MM.1S (cell line): Measurements from ENCODE around the gene SUFU.

ENCODE experiments used
- DNase-seq: peaks from one replicate; pipeline ENCODE4 v3.0.0-alpha.2; 2015
- H2AFZ ChIP-seq: fragments of 300-600 bp; sonication (generic); 2 replicates; pipeline ENCODE4 v1.6.0; 2016; ENCODE audit warnings: antibody characterized with exemption, low read length
- H3F3A ChIP-seq: fragments of 300-600 bp; sonication (generic); 2 replicates; pipeline ENCODE4 v1.6.1; 2016; ENCODE audit warnings: mild to moderate bottlenecking, antibody characterized with exemption, low read length, moderate library complexity, mixed read lengths; ENCODE audit not compliant: insufficient read depth
- H3K27ac ChIP-seq: fragments of 300-600 bp; sonication (generic); 2 replicates; pipeline ENCODE4 v1.5.1; 2016; ENCODE audit warnings: mild to moderate bottlenecking, low read length
- H3K27me3 ChIP-seq: fragments of 300-600 bp; sonication (generic); replicated peaks from 2 replicates; pipeline ENCODE4 v1.6.0; 2016; ENCODE audit warnings: low read length; ENCODE audit not compliant: insufficient read depth
- H3K36me3 ChIP-seq: fragments of 300-600 bp; sonication (generic); replicated peaks from 2 replicates; pipeline ENCODE4 v1.6.1; 2016; ENCODE audit warnings: mild to moderate bottlenecking, low read length, mixed read lengths; ENCODE audit not compliant: insufficient read depth
- H3K4me1 ChIP-seq: fragments of 300-600 bp; sonication (generic); 2 replicates; pipeline ENCODE4 v1.6.1; 2016; ENCODE audit warnings: low read length, mixed read lengths
- H3K4me2 ChIP-seq: fragments of 300-600 bp; sonication (generic); 2 replicates; pipeline ENCODE4 v1.6.0; 2016; ENCODE audit warnings: low read depth, low read length
- H3K4me3 ChIP-seq: fragments of 300-600 bp; sonication (generic); 2 replicates; pipeline ENCODE4 v1.5.1; 2016; ENCODE audit warnings: low read length, mixed read lengths
- H3K79me2 ChIP-seq: fragments of 300-600 bp; sonication (generic); 2 replicates; pipeline ENCODE4 v1.6.1; 2016; ENCODE audit warnings: mixed run types, low read length, mixed read lengths
- H3K9ac ChIP-seq: fragments of 300-600 bp; sonication (generic); 2 replicates; pipeline ENCODE4 v1.6.1; 2016; ENCODE audit warnings: low read length, mixed read lengths
- H3K9me2 ChIP-seq: fragments of 300-600 bp; sonication (generic); replicated peaks from 2 replicates; pipeline ENCODE4 v1.6.1; 2016; ENCODE audit warnings: mild to moderate bottlenecking, low read length, mixed read lengths; ENCODE audit not compliant: insufficient read depth
- H3K9me3 ChIP-seq: fragments of 300-600 bp; sonication (generic); replicated peaks from 2 replicates; pipeline ENCODE4 v1.6.1; 2016; ENCODE audit warnings: mild to moderate bottlenecking, low read length, mixed read lengths; ENCODE audit not compliant: insufficient read depth
- H4K20me1 ChIP-seq: fragments of 300-600 bp; sonication (generic); 2 replicates; pipeline ENCODE4 v1.6.1; 2016; ENCODE audit warnings: mild to moderate bottlenecking, low read length, moderate library complexity, mixed read lengths; ENCODE audit not compliant: insufficient read depth
- CTCF ChIP-seq: fragments of 300-600 bp; sonication (generic); IDR thresholded peaks from 2 replicates; pipeline ENCODE4 v1.5.1; 2016; ENCODE audit warnings: antibody characterized with exemption, low read length, mixed read lengths
- EZH2 ChIP-seq: fragments of 300-600 bp; sonication (generic); optimal IDR thresholded peaks from 2 replicates; pipeline ENCODE3; 2017; ENCODE audit warnings: low read depth, mild to moderate bottlenecking, antibody characterized with exemption, low read length, mixed read lengths
- EZH2phosphoT487 ChIP-seq: fragments of 300-600 bp; sonication (generic); IDR thresholded peaks from 2 replicates; pipeline ENCODE4 v1.6.1; 2018; ENCODE audit warnings: antibody characterized with exemption, low read length

Gene SUFU

GRCh38 chr10:102597131-102597991, 93.6 kb downstream of the SUFU start:
- no peaks in the 10 kb centered on the region for H4K20me1 ChIP-seq
- TF ChIP-seq CTCF, result no peak
- no peak for TF ChIP-seq EZH2
- no peak for TF ChIP-seq EZH2phosphoT487
- H3K79me2 ChIP-seq, result no peaks in the 10 kb centered on the region
- no peak for DNase-seq
- H3K9me2 ChIP-seq, result no peaks in the 10 kb centered on the region
- H3K36me3 ChIP-seq, result no peaks in the 10 kb centered on the region
- no peaks in the 10 kb centered on the region for H3K27me3 ChIP-seq
- no peak overlapping the region for H3K9ac ChIP-seq
- no peak overlapping the region for H3K27ac ChIP-seq
- H3K4me1 ChIP-seq, result no peaks in the 10 kb centered on the region
- no peaks in the 10 kb centered on the region for H3K9me3 ChIP-seq
- H3K4me3 ChIP-seq, result no peak overlapping the region
- H2AFZ ChIP-seq, result no peak overlapping the region
- H3K4me2 ChIP-seq, result no peak overlapping the region
- H3F3A ChIP-seq, result no peaks in the 10 kb centered on the region

GRCh38 chr10:102598243-102598642, 94.5 kb downstream of the SUFU start:
- no peaks in the 10 kb centered on the region for H3K9me3 ChIP-seq
- no peak for TF ChIP-seq CTCF
- TF ChIP-seq EZH2, result no peak
- TF ChIP-seq EZH2phosphoT487, result no peak
- no peaks in the 10 kb centered on the region for H4K20me1 ChIP-seq
- H3K4me1 ChIP-seq, result no peaks in the 10 kb centered on the region
- H3K4me3 ChIP-seq, result no peak overlapping the region
- no peaks in the 10 kb centered on the region for H3K36me3 ChIP-seq
- DNase-seq, result no peak
- no peaks in the 10 kb centered on the region for H3K79me2 ChIP-seq
- H2AFZ ChIP-seq, result no peak overlapping the region
- no peaks in the 10 kb centered on the region for H3K27me3 ChIP-seq
- H3K4me2 ChIP-seq, result no peak overlapping the region
- H3F3A ChIP-seq, result no peaks in the 10 kb centered on the region
- H3K9ac ChIP-seq, result no peak overlapping the region
- H3K9me2 ChIP-seq, result no peaks in the 10 kb centered on the region
- no peak overlapping the region for H3K27ac ChIP-seq

- H3F3A ChIP-seq, result no peaks in the 10 kb centered on the region
- no peak overlapping the region for H3K4me3 ChIP-seq
- no peak overlapping the region for H3K4me2 ChIP-seq
- no peak overlapping the region for H3K27ac ChIP-seq
- H2AFZ ChIP-seq, result no peak overlapping the region
- DNase-seq, result no peak
- no peak overlapping the region for H3K9ac ChIP-seq
- no peaks in the 10 kb centered on the region for H3K4me1 ChIP-seq
- H3K79me2 ChIP-seq, result no peaks in the 10 kb centered on the region
- no peaks in the 10 kb centered on the region for H3K9me2 ChIP-seq
- no peak for TF ChIP-seq EZH2phosphoT487
- TF ChIP-seq CTCF, result no peak
- TF ChIP-seq EZH2, result no peak
- H3K36me3 ChIP-seq, result no peaks in the 10 kb centered on the region
- no peaks in the 10 kb centered on the region for H4K20me1 ChIP-seq
- H3K9me3 ChIP-seq, result no peaks in the 10 kb centered on the region
- no peaks in the 10 kb centered on the region for H3K27me3 ChIP-seq
Measured at GRCh38 chr10:102599565-102600327, 96.0 kb downstream of the SUFU start.
